Activated CD8-positive, alpha-beta memory T cell treated with anti-CD3 and anti-CD28 coated beads, Interleukin-2, amount 50 U/mL, for 4 hours (primary cell): Measurements from ENCODE around the gene FKTN.

Experiments
- DNase-seq: peaks from one replicate; pipeline ENCODE4 v3.0.0-alpha.2; 2020

FKTN gene

GRCh38 chr9:105679257-105680022 is 121.5 kb downstream of the FKTN start:
- no peak for DNase-seq

- DNase-seq, result no peak
Measured at GRCh38 chr9:105681313-105681712, 123.4 kb downstream of the FKTN start.

- DNase-seq, result no peak
Measured at GRCh38 chr9:105681724-105682123, 123.8 kb downstream of the FKTN start.

- DNase-seq, result no peak
Measured at GRCh38 chr9:105683688-105684275, 125.9 kb downstream of the FKTN start.

GRCh38 chr9:105686936-105687335 is 129.0 kb downstream of the FKTN start:
- no peak for DNase-seq
